Measurements from ENCODE around the gene TSNAXIP1. TPM values are rescaled to one million over a fixed set of nuclear protein-coding genes. Genes with fewer than 3 reads are reported as not detected.

Gene TSNAXIP1
- polyA plus RNA-seq, 4 donors = 2.9 to 9.8 (median 7.1) TPM

Other genes with a start within 250 kb of the TSNAXIP1 start
- 10 to 100 TPM; 68.3 to 87.1 (median 81.8) TPM for gene CTCF, start 244.4 kb upstream of the TSNAXIP1 start, polyA plus RNA-seq (ENCODE audit: insufficient read length in 4 of 4)
- gene CARMIL2, start 161.7 kb upstream of the TSNAXIP1 start, polyA plus RNA-seq (ENCODE audit: insufficient read length in 4 of 4) = 1 to 10 TPM in 1 of 4 donors, under 1 TPM in 3; 0.78 to 1.4 (median 0.84) TPM
- gene ACD, start 146.6 kb upstream of the TSNAXIP1 start, polyA plus RNA-seq (ENCODE audit: insufficient read length in 4 of 4) = 10 to 100 TPM; 19.4 to 30.0 (median 21.8) TPM
- gene PARD6A, start 145.9 kb upstream of the TSNAXIP1 start, polyA plus RNA-seq (ENCODE audit: insufficient read length in 4 of 4) = 1 to 10 TPM; 2.8 to 3.5 (median 3.3) TPM
- gene ENKD1, start 140.1 kb upstream of the TSNAXIP1 start, polyA plus RNA-seq (ENCODE audit: insufficient read length in 4 of 4) = 10 to 100 TPM; 13.1 to 39.2 (median 19.1) TPM
- gene C16orf86, start 140.1 kb upstream of the TSNAXIP1 start, polyA plus RNA-seq (ENCODE audit: insufficient read length in 4 of 4) = 1 to 10 TPM; 1.7 to 4.3 (median 2.7) TPM
- gene GFOD2, start 87.6 kb upstream of the TSNAXIP1 start, polyA plus RNA-seq (ENCODE audit: insufficient read length in 4 of 4) = 10 to 100 TPM; 17.7 to 24.5 (median 20.7) TPM
- gene RANBP10, start 329 bp upstream of the TSNAXIP1 start, polyA plus RNA-seq (ENCODE audit: insufficient read length in 4 of 4) = 10 to 100 TPM; 19.2 to 31.1 (median 21.8) TPM
- 10 to 100 TPM; 27.7 to 34.1 (median 29.6) TPM for gene THAP11, start 35.4 kb downstream of the TSNAXIP1 start, polyA plus RNA-seq (ENCODE audit: insufficient read length in 4 of 4)
- 100 to 1,000 TPM; 103 to 128 (median 126) TPM for gene NUTF2, start 40.0 kb downstream of the TSNAXIP1 start, polyA plus RNA-seq (ENCODE audit: insufficient read length in 4 of 4)
- gene CENPT, start 40.8 kb downstream of the TSNAXIP1 start, polyA plus RNA-seq (ENCODE audit: insufficient read length in 4 of 4) = 10 to 100 TPM; 41.2 to 60.4 (median 44.7) TPM
- gene EDC4, start 66.2 kb downstream of the TSNAXIP1 start, polyA plus RNA-seq (ENCODE audit: insufficient read length in 4 of 4) = 100 to 1,000 TPM in 1 of 4 donors, 10 to 100 TPM in 3; 67.0 to 106 (median 83.7) TPM
- under 1 TPM in 3 of 4 donors, not detected in 1; 0.39 to 0.94 (median 0.93) TPM for gene NRN1L, start 78.0 kb downstream of the TSNAXIP1 start, polyA plus RNA-seq (ENCODE audit: insufficient read length in 4 of 4)
- gene PSKH1, start 86.4 kb downstream of the TSNAXIP1 start, polyA plus RNA-seq (ENCODE audit: insufficient read length in 4 of 4) = 10 to 100 TPM; 31.0 to 36.4 (median 34.3) TPM
- 1 to 10 TPM; 2.4 to 9.4 (median 5.6) TPM for gene CTRL, start 125.0 kb downstream of the TSNAXIP1 start, polyA plus RNA-seq (ENCODE audit: insufficient read length in 4 of 4)
- gene PSMB10, start 130.0 kb downstream of the TSNAXIP1 start, polyA plus RNA-seq (ENCODE audit: insufficient read length in 4 of 4) = 10 to 100 TPM; 20.3 to 31.6 (median 22.8) TPM
- 10 to 100 TPM; 13.1 to 29.4 (median 23.7) TPM for gene LCAT, start 137.2 kb downstream of the TSNAXIP1 start, polyA plus RNA-seq (ENCODE audit: insufficient read length in 4 of 4)
- 10 to 100 TPM; 32.7 to 61.6 (median 38.5) TPM for gene SLC12A4, start 161.7 kb downstream of the TSNAXIP1 start, polyA plus RNA-seq (ENCODE audit: insufficient read length in 4 of 4)
- gene DPEP3, start 173.6 kb downstream of the TSNAXIP1 start, polyA plus RNA-seq (ENCODE audit: insufficient read length in 4 of 4) = under 1 TPM in 2 of 4 donors, not detected in 2; 0.07 to 0.09 TPM
- gene DPEP2, start 192.6 kb downstream of the TSNAXIP1 start, polyA plus RNA-seq (ENCODE audit: insufficient read length in 4 of 4) = 1 to 10 TPM in 2 of 4 donors, under 1 TPM in 2; 0.54 to 1.2 (median 0.94) TPM
- gene DPEP2NB, start 209.0 kb downstream of the TSNAXIP1 start, polyA plus RNA-seq (ENCODE audit: insufficient read length in 4 of 4) = not detected
- gene DDX28, start 216.3 kb downstream of the TSNAXIP1 start, polyA plus RNA-seq (ENCODE audit: insufficient read length in 4 of 4) = 10 to 100 TPM in 1 of 4 donors, 1 to 10 TPM in 3; 6.6 to 10.1 (median 9.4) TPM
- gene DUS2, start 216.4 kb downstream of the TSNAXIP1 start, polyA plus RNA-seq (ENCODE audit: insufficient read length in 4 of 4) = 10 to 100 TPM in 3 of 4 donors, 1 to 10 TPM in 1; 9.8 to 15.8 (median 15.5) TPM

Data from left renal pelvis (tissue), 4 donors.